GM12878 (cell line): Measurements from ENCODE around the gene ACADVL. TPM values are rescaled to one million over a fixed set of nuclear protein-coding genes. Genes with fewer than 3 reads are reported as not detected.

Experiments used
- ATF3 ChIP-seq: IDR thresholded peaks from 2 replicates; pipeline ENCODE4 v1.6.1; 2011; ENCODE audit warnings: low read depth, mild to moderate bottlenecking, low read length, moderate library complexity, borderline replicate concordance; ENCODE audit errors: extremely low read depth
- ATF7 ChIP-seq: fragments of 450-650 bp; IDR thresholded peaks from 2 replicates; pipeline ENCODE4 v1.6.1; 2016; ENCODE audit warnings: low read depth, mild to moderate bottlenecking
- CHD2 ChIP-seq: IDR thresholded peaks from 2 replicates; pipeline ENCODE4 v1.6.1; 2011; ENCODE audit warnings: low read depth, low read length, improper control_type of control experiment, borderline replicate concordance
- CTCF ChIP-seq, 3 experiments: IDR thresholded peaks in 2 of 3; conservative IDR thresholded peaks in 1 of 3; 2 replicates each; pipeline ENCODE4 v1.5.1; 2011; ENCODE audit warnings: low read depth in 3 of 3, low read length in 3 of 3, mild to moderate bottlenecking in 3 of 3, control low read depth in 2 of 3, moderate library complexity in 2 of 3, inconsistent platforms in 1 of 3, mixed read lengths in 1 of 3; ENCODE audit not compliant: control insufficient read depth in 2 of 3, insufficient read depth in 1 of 3; ENCODE audit errors: extremely low read depth in 1 of 3
- HDAC6 ChIP-seq: fragments of 200-600 bp; sonication (generic); IDR thresholded peaks from one replicate; pipeline ENCODE4 v1.8.0; 2017; ENCODE audit warnings: antibody characterized with exemption; ENCODE audit not compliant: unreplicated experiment
- HSF1 ChIP-seq: fragments of 150-350 bp; IDR thresholded peaks from 2 replicates; pipeline ENCODE4 v1.6.1; 2014; ENCODE audit warnings: mild to moderate bottlenecking, low read depth, low read length
- IKZF1 ChIP-seq: fragments of 450-650 bp; conservative IDR thresholded peaks from 2 replicates; pipeline ENCODE4 v1.6.1; 2017; ENCODE audit warnings: antibody characterized with exemption, mild to moderate bottlenecking
- MTA3 ChIP-seq: IDR thresholded peaks from 2 replicates; pipeline ENCODE4 v1.6.1; 2012; ENCODE audit warnings: low read length, inconsistent platforms, borderline replicate concordance
- MXI1 ChIP-seq: fragments of 150-350 bp; IDR thresholded peaks from 2 replicates; pipeline ENCODE4 v1.6.1; 2011; ENCODE audit warnings: low read depth, mild to moderate bottlenecking, inconsistent platforms, low read length, improper control_type of control experiment
- NFYA ChIP-seq: IDR thresholded peaks from 2 replicates; pipeline ENCODE4 v1.6.1; 2011; ENCODE audit warnings: low read depth, mild to moderate bottlenecking, low read length, improper control_type of control experiment, borderline replicate concordance
- NR2F1 ChIP-seq: fragments of 450-650 bp; conservative IDR thresholded peaks from 2 replicates; pipeline ENCODE4 v1.6.1; 2017; ENCODE audit warnings: mild to moderate bottlenecking
- RFX5 ChIP-seq: IDR thresholded peaks from 2 replicates; pipeline ENCODE4 v1.6.1; 2011; ENCODE audit warnings: low read depth, low read length, improper control_type of control experiment
- TARDBP ChIP-seq: IDR thresholded peaks from 2 replicates; pipeline ENCODE4 v1.6.1; 2016; ENCODE audit warnings: borderline replicate concordance
- USF1 ChIP-seq: IDR thresholded peaks from 2 replicates; pipeline ENCODE4 v1.6.1; 2011; ENCODE audit warnings: borderline replicate concordance, low read depth, mild to moderate bottlenecking, moderate library complexity, mixed read lengths, low read length; ENCODE audit not compliant: insufficient read depth; ENCODE audit errors: extremely low read length
- USF2 ChIP-seq: IDR thresholded peaks from 2 replicates; pipeline ENCODE4 v1.6.1; 2011; ENCODE audit warnings: low read depth, low read length, improper control_type of control experiment, borderline replicate concordance
- ZNF687 ChIP-seq: fragments of 450-650 bp; IDR thresholded peaks from 2 replicates; pipeline ENCODE4 v1.6.1; 2017; ENCODE audit warnings: mild to moderate bottlenecking, moderate library complexity
- polyA plus RNA-seq, 11 experiments: library from polyadenylated mRNA; depleted of rRNA in 4 of 11; unstranded in 6 of 11; stranded (reverse) in 5 of 11; fragments of >200 nt; fragmentation: Nextera tagmentation in 4 of 11; fragmentation: Illumina TruSeq in 1 of 11; extraction: Ambion mirVana in 4 of 11; extraction: Trizol in 1 of 11; gene quantifications; 1 replicate in 1 of 11; 2 replicates in 10 of 11; pipeline versions ENCODE4 v1.2.1 to v1.2.3, GENCODE V29; 2011 to 2016; ENCODE audit warnings: inconsistent platforms in 2 of 11, missing spikeins in 2 of 11, low read depth in 1 of 11
- total RNA-seq, 4 experiments: library from RNA; depleted of rRNA in 3 of 4; stranded (reverse); fragments of >200 nt in 3 of 4; fragmentation: Illumina TruSeq in 1 of 4; extraction: Trizol in 1 of 4; gene quantifications; 2 replicates each; pipeline versions ENCODE4 v1.2.1 to v1.2.3, GENCODE V29; 2013 to 2021
- TF ChIP-seq, protein P1 (sequence below): fragments of 450-650 bp; IDR thresholded peaks from 2 replicates; pipeline ENCODE4 v1.6.1; 2014; ENCODE audit warnings: mild to moderate bottlenecking

ACADVL gene
- total and polyA plus RNA-seq, 10 of the 15 experiments (the other 5 are each of a cell fraction or from before 2014, with no cell fraction given): 25.4 to 232 (median 180) TPM

- peak; percentile 12; the same call in 1 of the 2 replicates for TF ChIP-seq IKZF1
- TF ChIP-seq RFX5: no peak
- no peak for TF ChIP-seq USF1
- no peak for TF ChIP-seq MTA3
- TF ChIP-seq ATF3: 0 out of 2 replicates have a peak, but pooled peaks have one; percentile 37
- no peak for TF ChIP-seq ATF7
- TF ChIP-seq, protein P1, sequence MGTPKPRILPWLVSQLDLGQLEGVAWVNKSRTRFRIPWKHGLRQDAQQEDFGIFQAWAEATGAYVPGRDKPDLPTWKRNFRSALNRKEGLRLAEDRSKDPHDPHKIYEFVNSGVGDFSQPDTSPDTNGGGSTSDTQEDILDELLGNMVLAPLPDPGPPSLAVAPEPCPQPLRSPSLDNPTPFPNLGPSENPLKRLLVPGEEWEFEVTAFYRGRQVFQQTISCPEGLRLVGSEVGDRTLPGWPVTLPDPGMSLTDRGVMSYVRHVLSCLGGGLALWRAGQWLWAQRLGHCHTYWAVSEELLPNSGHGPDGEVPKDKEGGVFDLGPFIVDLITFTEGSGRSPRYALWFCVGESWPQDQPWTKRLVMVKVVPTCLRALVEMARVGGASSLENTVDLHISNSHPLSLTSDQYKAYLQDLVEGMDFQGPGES: 0 out of 2 replicates have a peak, but pooled peaks have one; percentile 15
- no peak for TF ChIP-seq HDAC6
- TF ChIP-seq CHD2: no peak
- no peak for TF ChIP-seq USF2
- TF ChIP-seq MXI1: no peak
- peak; percentile 91 for TF ChIP-seq TARDBP
- TF ChIP-seq NFYA: no peak
- TF ChIP-seq HSF1: no peak
- TF ChIP-seq NR2F1: no peak
- TF ChIP-seq CTCF (IDR thresholded peaks at IDR 0.05 in 2 of 3, conservative IDR thresholded peaks at IDR 0.05 in 1 of 3; ENCODE audit: control insufficient read depth in 2 of 3, extremely low read depth in 1 of 3, insufficient read depth in 1 of 3, low read depth in 3 of 3, low read length in 3 of 3): peak in 1 of 3 experiments; percentile 1; a peak in 1 of 6 replicates
- no peak for TF ChIP-seq ZNF687
These were observed 4.6 kb upstream of the ACADVL start (continued) for GRCh38 chr17:7215136-7215638.
